ENCODE data around the gene MAP4K5. TPM values are rescaled to one million over a fixed set of nuclear protein-coding genes. Genes with fewer than 3 reads are reported as not detected.

The MAP4K5 gene
- total RNA-seq, 6 experiments from 2014 or later, result 6.5 to 31.3 (median 14.4) TPM

GRCh38 chr14:50534997-50535396 lies 2.6 kb upstream of the MAP4K5 start:
- H3K36me3 ChIP-seq, result no peaks in the 10 kb centered on the region
- H3K27me3 ChIP-seq, result no peaks in the 10 kb centered on the region
- ATAC-seq (no peak), DNase-seq (no peak)
- 52% methylated on average over 1 of the region's 1 CpG for WGBS (ENCODE audit: insufficient coverage, low coverage, low lambda C conversion rate, missing lambda C conversion rate)
- intact Hi-C loops (cut with DNase I), result loop anchor here (5.0 to 10.0 kb wide), 2 partner anchors 210 to 218 kb away; no protein-coding TSS in a partner anchor
- TF ChIP-seq CTCF (IDR thresholded peaks at IDR 0.05), result no peak
- no peak for TF ChIP-seq POLR2A (IDR thresholded peaks at IDR 0.05)
- H3K4me3 ChIP-seq, result no peak overlapping the region
- peaks cover 0 to 15% (median 6%) of the 10 kb centered on the region in 4 donors for H3K4me1 ChIP-seq
- no peak overlapping the region for H3K27ac ChIP-seq
- no peaks in the 10 kb centered on the region for H3K9me3 ChIP-seq

GRCh38 chr14:50534416-50534815 lies 2.0 kb upstream of the MAP4K5 start:
- H3K27ac ChIP-seq, result no peak overlapping the region
- 76% methylated on average over 3 of the region's 3 CpGs for WGBS (ENCODE audit: insufficient coverage, low coverage, low lambda C conversion rate, missing lambda C conversion rate)
- no peak overlapping the region for H3K4me3 ChIP-seq
- DNase-seq, result no peak
- H3K36me3 ChIP-seq, result no peaks in the 10 kb centered on the region
- ATAC-seq, result no peak
- no peaks in the 10 kb centered on the region for H3K9me3 ChIP-seq
- peaks cover 0 to 15% (median 6%) of the 10 kb centered on the region in 4 donors for H3K4me1 ChIP-seq
- no peaks in the 10 kb centered on the region for H3K27me3 ChIP-seq
- TF ChIP-seq POLR2A (IDR thresholded peaks at IDR 0.05) (no peak), CTCF (IDR thresholded peaks at IDR 0.05) (no peak)
- intact Hi-C loops (cut with DNase I), result loop anchor here (5.0 to 10.0 kb wide), 2 partner anchors 210 to 217 kb away; no protein-coding TSS in a partner anchor

- Histone ChIP-seq H3K27ac (no peak overlapping the region), H3K4me1 (peaks cover 0 to 15% (median 6%) of the 10 kb centered on the region in 4 donors), H3K27me3 (no peaks in the 10 kb centered on the region), H3K9me3 (no peaks in the 10 kb centered on the region), H3K36me3 (peaks cover 0 to 2% (median 0%) of the 10 kb centered on the region in 4 donors), H3K4me3 (no peak overlapping the region)
- intact Hi-C loops (cut with DNase I), result loop anchor here (5.0 to 10.0 kb wide), 2 partner anchors 209 to 217 kb away; no protein-coding TSS in a partner anchor
- DNase-seq, result no peak
- ATAC-seq, result no peak
- WGBS (ENCODE audit: insufficient coverage, low coverage, low lambda C conversion rate, missing lambda C conversion rate), result 77% methylated on average over 3 of the region's 3 CpGs
- no peak for TF ChIP-seq CTCF (IDR thresholded peaks at IDR 0.05)
- no peak for TF ChIP-seq POLR2A (IDR thresholded peaks at IDR 0.05)
These were observed 1.4 kb upstream of the MAP4K5 start for GRCh38 chr14:50533806-50534205.

GRCh38 chr14:50533241-50533705 lies 904 bp upstream of the MAP4K5 start:
- ATAC-seq (no peak), DNase-seq (no peak)
- Histone ChIP-seq H3K36me3 (peaks cover 0 to 3% (median 0%) of the 10 kb centered on the region in 4 donors), H3K4me1 (peaks cover 0 to 15% (median 6%) of the 10 kb centered on the region in 4 donors), H3K4me3 (peak overlapping the region in 2 of 3 donors; percentile 77 to 90), H3K27ac (peak overlapping the region in 2 of 3 donors; percentile 1 to 90), H3K9me3 (no peaks in the 10 kb centered on the region), H3K27me3 (no peaks in the 10 kb centered on the region)
- TF ChIP-seq POLR2A (IDR thresholded peaks at IDR 0.05) (no peak), CTCF (IDR thresholded peaks at IDR 0.05) (no peak)
- intact Hi-C loops (cut with DNase I), result loop anchor here (5.0 to 10.0 kb wide), 2 partner anchors 208 to 216 kb away; no protein-coding TSS in a partner anchor
- WGBS (ENCODE audit: insufficient coverage, low coverage, low lambda C conversion rate, missing lambda C conversion rate), result 16% methylated on average over 5 of the region's 5 CpGs
